ENCODE results near the gene TEDDM1.
"Not testable (repeated sequence)": the region's sequence is repeated elsewhere in the genome, so short reads cannot be mapped to it uniquely, and the experiment has no call there.

TEDDM1 gene, protein sequence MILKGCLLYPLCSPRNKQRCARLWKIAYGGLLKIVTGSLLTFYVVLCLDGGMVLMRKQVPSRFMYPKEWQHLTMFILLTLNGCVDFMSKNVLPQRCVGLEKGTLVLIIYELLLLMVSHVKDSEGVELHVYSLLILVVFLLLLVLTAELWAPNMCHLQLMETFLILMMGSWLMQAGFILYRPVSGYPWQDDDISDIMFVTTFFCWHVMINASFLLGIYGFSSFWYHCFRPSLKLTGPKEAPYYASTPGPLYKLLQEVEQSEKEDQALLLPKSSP

DNA sequence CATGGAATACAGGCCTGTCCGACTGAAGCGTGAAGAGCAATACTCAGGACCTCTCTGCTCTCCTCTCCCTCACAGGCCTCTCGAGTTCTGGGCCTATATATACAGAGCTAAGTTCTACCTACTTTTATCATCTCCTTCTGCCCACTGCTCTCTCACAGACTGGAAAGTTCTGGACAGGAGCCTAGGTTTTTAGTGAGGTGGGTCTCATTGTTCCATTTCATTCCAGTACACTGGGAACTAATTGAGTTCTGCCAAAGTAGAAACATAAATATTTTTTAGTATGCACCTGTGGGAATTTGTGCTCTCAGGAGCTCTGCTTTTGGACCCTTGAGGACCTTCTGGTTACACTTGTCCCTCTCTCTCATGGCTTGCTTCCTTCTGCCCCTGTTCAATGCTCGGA is at the start of gene TEDDM1:
Gene TEDDM1 (minus strand): TSS at position 101 of the 400 bp plus-strand sequence. CDS start 182 bp downstream, outside the sequence.
- no peak for DNase-seq (ENCODE audit: low read depth, low spot score)

DNA sequence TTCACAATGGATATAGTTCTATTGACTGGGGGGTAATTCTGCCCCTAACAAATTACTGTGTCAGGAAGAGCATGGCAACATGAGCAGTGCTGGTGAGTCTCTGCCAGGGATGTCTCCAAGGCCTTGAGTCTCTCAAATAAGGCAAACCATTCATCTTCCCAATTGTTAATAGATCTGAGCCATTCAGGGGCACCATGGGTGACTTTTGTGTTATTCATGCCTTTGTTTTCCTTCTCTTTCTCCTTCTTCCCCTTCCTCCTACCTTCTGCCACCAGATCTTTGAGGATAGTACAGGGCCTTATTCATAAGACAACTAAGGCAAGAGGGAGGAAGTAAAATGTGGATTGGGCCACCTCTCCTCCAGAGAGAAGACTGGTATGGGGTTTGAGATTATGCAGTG is 49.6 kb upstream of the TEDDM1 start, which contains the start of gene RGSL1:
Gene RGSL1 (plus strand): TSS at position 60 of the 400 bp plus-strand sequence. CDS start 20 bp downstream, at position 80.
- DNase-seq (ENCODE audit: low read depth, low spot score): no peak

DNA sequence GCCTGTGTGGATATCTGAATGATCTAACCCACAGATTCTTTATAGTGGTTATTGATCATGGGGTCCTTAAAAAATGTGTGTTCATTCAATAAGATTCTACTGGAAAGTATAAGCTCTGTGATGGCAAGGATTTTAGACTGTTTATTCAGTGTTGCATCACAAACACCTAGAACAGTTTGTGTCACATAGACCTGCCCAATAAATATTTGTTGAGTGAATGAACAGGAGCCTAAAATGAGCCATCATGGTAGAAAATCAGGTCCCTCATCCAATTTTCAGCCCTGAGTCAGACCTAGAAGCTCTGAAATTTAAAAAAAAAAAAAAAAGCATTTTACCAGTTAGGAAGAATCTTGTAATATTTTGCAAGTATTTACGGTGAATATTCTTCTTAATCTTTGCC is 47.2 kb upstream of the TEDDM1 start:
- no peak for DNase-seq (ENCODE audit: low read depth, low spot score)

DNA sequence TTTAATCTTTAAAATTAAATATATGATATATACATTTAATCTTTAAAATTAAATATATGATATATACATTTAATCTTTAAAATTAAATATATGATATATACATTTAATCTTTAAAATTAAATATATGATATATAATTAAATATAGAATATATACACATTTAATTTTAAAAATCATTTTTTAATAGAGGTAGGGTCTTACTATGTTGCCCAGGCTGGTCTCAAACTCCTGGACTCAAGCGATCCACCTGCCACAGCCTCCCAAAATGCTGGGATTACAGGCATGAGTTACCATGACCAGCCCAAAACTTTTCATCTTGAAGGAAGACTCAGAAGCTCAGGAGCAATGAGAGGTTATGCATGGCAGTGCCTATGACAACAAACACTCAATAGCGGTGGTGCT is 46.7 kb upstream of the TEDDM1 start:
- not testable (repeated sequence) for DNase-seq (ENCODE audit: low read depth, low spot score)

DNA sequence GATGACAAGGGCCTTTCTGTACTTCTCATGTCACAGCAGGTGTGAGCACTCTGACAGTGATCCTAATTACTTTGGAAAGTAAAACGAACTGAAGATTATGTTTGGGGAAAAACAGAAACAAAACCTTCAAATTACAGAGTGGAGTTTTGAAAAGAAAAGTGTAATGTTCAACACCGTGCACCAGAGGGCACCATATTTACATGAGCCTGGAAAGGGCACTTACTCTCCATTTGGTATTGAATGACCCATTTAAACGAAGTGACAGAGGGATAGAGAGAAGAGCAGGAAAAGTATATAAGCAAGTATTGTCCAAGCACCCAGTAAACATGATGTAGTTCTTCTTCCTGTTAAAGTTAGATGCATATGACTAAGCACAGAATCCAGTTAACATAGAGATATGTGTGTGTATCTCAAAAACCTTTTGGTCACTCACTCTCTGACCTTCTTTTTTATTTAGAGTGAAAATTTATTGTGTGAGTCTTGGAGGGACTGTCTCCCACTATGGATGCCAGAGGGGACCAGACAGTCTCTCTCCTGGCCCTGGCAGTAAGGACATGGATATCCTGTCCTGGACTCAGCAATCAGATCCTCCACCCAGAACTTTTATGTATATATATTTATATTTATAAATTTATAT is 45.7 kb upstream of the TEDDM1 start:
- DNase-seq (ENCODE audit: low read depth, low spot score): no peak

DNA sequence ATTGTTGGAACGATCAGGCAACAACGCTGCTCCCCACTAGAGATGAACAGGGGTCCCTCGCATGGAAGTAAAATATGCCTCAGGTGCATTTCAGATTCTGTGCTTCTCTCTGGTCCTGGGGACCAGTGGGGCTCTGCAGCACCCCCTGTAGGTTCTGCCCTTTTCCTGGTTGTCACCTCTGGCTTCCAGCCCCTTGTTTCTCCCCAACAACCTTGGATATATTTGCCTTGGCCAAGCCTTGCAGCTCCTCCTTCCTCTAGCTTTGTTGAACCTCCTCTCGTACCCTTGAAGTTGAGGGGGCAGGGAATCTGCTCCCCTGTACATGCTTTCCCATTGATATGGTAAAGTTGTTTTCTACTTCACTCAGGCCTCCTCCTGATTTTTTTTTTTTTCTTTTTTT is 44.0 kb upstream of the TEDDM1 start:
- no peak for DNase-seq (ENCODE audit: low read depth, low spot score)

DNA sequence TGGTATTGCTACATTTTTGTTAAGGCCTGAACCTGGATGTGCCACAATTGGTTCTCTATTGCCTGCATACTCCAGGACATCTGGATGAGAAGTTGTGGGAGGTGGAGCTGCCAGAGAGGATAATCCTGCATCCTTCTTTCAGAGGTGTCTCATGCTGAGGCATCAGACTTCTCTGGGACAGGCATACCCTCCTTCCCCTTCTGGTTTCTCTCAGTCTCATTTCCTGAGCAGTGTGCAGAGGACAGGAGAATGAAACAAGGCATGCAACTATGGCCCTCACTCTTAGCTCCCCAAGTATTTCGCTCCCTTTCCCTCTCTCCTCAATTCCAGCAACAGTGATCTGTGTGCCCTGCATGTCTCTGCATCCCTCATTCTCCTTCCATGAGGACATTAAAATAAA is 41.9 kb upstream of the TEDDM1 start:
- DNase-seq (ENCODE audit: low read depth, low spot score): no peak

DNA sequence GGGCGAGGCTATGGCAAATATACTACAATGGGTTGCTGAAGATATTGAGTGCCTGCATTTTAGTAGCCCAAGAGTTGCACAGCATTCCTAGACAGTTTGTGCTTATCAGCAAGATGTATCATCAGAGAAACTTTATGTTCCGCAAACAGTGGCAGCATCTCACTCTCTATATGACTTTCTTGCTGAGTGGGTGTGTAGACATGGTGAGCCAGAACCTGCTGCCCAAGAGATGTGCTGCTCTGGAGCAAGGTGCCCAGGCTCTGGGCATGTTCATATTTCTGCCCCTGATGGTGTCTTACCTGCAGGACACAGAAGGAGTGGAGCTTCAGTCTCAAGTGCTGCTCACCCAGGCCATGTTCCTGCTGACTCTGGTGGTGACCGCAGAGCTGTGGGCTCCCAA is 41.3 kb upstream of the TEDDM1 start:
- DNase-seq (ENCODE audit: low read depth, low spot score): no peak

DNA sequence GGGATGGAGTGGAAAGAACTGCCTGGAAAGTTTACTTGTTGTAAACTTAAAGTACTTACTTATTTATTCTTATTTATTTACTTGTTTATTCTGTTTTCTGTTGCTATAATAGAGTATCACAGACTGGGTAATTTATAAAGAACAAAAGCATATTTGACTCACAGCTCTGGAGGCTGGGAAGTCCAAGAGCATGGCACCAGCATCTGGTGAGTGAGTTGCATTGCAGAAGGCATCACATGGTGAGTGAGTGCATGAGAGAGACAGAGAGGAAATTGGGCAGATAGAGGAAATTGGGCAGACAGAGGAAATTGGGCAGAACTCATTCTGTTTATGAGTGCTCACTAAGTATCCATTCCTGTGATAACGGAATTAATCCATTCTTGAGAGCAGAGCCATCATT is 37.9 kb upstream of the TEDDM1 start:
- DNase-seq (ENCODE audit: low read depth, low spot score): no peak

DNA sequence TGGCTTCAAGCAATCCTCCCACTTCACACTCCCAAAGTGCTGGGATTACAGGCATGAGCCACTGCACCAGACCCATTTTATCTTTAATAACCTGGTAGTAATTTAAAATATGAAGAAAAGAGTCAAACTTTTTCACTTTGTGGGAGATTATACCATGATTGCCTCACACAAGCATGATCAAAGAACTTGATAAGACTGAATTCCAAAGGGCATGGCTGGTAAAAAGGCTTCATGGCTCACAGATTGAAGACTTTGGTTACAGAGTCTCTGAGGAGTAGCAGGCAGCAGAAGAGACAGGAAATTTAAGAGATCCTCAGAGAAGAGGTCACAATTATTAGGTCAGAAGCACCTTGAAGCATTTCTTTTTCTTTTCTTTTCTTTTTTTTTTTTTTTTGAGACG is 33.1 kb upstream of the TEDDM1 start:
- DNase-seq (ENCODE audit: low read depth, low spot score): no peak

DNA sequence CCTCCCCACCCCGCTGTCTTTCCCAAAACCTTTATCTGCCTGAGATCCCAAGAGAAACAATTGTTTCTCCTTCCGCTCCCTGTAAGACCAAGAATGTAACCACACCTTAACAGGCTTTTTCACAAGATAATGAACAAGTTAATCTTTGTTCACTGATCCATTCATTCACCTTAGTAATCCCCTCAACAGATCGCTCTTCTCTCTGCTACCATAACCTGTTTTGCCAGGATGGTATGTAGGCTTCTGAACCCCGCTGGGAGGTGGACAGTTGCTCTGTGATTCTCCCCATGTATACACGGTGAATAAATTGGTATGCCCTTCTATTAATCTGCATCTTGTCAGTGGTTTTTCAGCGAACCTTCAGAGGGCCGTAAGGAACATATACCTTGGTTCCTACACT is 30.8 kb upstream of the TEDDM1 start:
- DNase-seq (ENCODE audit: low read depth, low spot score): no peak

DNA sequence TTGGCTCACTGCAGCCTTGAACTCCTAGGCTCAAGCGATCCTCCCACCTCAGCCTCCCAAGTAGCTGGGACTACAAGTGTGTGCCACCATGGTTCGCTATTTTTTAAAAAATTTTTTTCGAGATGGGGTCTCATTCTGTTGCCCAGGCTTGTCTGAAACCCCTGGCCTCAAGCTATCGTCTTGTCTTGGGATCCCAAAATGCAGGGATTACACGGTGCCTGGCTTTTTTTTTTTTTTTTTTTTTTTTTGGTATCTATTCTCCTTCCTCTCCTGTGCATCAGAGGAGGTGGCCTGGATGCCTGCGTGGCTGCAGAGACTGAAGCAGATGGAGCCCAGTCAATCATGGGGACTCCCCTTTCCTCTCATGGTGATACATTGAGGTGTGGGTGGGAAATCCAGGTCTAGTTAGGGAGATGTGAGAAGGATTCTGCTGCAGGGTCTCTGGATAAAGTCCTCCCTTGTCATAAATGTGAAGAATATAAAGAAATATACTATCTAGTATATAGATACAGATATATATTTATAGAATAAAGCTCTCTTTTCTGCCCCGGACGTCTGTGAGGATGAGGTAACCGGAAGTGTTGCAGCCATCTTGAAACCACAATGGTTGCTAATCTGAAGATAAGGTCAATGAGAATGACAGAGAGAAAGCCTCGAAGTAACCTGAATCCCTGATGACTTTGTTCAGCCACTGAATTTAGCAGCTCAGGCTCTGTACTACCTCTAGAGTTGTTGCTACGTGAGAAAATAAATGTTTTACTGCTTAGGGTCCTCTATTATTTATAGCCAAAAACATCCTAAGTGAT is 30.0 kb upstream of the TEDDM1 start:
- no peak for DNase-seq (ENCODE audit: low read depth, low spot score)

DNA sequence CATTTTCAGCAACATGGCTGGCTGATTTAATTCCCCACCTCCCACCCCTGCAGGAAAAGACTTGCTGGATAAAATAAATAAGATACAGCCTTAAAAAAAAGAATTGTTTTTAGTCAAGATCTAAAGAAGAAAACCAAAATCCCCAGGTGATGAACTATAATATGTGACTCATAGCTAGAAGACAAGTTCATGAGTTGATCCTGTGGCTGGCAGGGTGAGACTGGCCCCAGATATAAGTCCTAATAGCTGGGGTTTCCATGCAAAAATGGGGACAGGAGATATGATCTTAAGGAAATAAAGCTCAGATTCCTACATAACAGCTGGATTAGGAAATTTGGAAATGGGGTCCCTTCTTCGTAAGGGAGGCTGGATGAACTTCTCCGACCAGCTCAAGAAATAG is 27.6 kb upstream of the TEDDM1 start:
- DNase-seq (ENCODE audit: low read depth, low spot score): no peak

DNA sequence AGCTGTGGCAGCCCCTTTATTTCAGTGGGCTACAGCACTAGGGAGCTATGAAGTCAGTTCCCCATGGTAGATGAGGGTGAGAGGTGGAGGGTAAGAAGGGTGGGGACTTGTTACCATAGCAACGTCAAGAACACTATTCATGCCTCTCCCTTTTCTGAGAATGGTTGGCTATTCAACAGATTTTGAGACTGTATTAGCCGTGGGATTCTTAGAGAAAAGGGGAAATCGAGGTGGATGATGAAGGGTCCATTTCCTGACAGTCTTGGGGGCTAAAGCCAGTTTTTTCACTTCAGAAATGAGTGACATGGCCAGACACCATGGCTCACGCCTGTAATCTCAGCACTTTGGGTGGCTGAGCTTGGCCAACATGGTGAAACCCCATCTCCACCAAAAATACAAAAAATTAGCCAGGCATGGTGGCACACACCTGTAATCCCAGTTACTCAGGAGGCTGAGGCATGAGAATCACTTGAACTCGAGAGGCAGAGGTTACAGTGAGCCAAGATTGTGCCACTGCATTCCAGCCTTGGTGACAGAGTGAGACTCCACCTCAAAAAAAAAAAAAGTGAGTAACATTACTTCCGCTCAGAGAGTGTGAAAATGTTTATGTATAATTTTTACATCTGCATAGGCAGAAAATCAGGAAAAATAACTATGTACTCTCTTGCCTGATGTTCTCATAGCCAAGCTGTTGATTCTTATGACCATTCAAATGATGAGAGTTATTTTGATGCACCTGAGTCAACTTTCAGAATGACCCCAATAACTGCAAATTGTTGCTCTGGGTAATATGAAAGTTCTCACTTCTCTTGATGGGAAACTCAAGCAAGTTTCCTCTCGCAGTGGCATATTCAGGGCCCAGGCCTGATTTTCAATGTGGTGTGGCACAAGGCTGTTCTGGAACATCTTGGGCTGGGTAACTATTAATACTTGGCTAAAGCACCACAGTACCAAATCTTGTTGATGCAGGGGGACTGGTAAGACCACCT is 26.3 kb upstream of the TEDDM1 start:
- no peak for DNase-seq (ENCODE audit: low read depth, low spot score)

DNA sequence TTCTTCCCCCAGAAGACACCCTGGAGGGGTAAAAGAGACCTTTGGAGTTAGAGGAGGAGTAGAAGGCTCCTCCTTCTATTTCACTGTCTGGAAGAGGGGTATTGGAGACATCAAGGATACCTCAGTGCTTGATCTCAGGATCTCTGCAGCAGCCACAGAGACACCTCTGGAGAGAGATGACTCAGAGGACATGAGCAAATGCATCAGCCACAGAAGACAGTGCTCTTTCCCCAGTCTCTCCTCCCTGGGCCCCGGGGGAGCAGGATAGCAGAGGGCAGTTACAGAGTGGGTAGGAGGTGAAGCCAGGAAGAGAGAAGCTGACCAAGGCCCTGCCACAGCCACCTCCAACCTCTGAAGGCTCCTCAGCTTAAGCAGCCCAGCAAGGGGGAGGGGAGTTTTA is 15.3 kb upstream of the TEDDM1 start:
- no peak for DNase-seq (ENCODE audit: low read depth, low spot score)

DNA sequence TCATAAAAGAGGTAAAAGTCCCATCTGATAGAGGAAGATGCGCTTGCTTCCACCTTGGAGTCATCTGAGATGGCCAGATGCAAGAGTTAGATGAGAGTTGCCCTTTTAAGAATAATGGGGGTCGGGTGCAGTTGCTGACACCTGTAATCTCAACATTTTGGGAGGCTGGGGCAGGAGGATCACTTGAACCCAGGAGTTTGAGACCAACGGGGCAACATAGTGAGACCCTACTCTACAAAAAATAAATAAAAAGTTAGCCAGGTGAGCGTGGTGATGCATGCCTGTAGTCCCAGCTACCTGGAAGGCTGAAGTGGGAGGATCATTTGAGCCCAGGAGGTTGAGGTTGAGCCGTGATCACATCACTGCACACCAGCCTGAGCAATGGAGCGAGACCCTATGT is 13.5 kb upstream of the TEDDM1 start:
- no peak for DNase-seq (ENCODE audit: low read depth, low spot score)

DNA sequence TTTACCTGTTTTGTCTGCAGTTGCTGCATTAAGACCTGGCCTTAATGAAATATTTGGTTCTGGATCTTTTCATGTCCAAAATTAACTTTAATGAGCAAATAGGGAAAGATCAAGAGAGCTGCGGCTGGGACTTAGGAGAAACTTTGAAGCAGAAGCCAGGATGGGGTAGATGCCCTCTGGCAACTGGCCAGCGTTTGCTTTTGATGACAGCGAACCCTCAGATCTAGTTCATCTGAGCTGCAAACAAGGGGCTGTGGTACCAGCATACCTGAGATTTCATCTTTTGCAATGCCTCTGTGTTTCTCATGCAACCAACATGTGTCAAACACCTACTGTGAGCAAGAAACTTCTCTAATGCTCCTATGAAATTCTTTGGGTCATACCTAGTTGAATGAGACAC is 13.0 kb upstream of the TEDDM1 start:
- DNase-seq (ENCODE audit: low read depth, low spot score): no peak

DNA sequence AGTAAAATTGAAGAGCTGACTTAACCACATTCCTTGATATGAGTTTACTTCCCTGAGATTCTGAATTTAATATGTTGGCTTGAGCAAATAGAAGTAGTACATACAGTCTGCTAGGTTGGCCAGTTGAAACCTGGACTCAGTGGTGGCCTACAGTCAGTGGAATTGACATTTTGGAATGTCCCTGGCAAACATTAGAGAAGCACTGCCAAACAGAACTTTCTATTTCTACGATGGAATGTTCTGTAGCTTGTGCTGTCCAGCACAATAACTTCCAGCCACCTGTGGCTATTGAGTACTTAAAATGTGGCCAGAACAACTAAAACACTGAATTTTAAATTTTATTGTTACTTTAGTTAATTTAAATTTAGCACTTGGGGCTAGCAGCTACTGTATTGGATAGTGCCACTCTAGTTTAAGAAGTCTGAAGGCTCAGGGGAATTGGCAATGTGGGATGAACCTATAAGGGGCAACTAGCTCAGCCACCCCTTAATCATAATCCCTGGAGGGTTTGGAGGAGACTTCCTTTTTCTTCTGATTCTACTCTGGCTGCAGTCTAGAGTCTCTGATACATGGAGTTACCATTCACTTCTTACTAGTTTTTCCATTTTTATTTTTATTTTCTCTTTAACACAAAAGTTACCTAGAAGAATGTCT is 10.3 kb upstream of the TEDDM1 start:
- DNase-seq (ENCODE audit: low read depth, low spot score): no peak

DNA sequence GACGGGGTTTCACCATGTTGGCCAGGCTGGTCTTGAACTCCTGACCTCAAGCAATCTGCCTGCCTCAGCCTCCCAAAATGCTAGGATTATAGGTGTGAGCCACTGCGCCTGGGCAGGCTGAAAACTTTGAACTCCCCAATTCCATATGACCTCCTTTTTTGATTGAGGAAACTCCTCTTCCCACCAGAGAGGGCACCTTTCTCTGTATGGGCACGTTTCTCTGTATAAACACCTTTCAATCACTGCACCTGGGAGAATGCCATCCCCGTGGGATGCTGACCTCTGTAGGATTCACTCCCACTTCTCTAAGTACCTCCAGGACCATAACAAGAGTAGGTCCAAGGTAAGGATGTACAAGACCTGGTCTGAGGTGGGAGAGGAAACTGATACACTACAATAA is 9.7 kb upstream of the TEDDM1 start:
- DNase-seq (ENCODE audit: low read depth, low spot score): no peak

DNA sequence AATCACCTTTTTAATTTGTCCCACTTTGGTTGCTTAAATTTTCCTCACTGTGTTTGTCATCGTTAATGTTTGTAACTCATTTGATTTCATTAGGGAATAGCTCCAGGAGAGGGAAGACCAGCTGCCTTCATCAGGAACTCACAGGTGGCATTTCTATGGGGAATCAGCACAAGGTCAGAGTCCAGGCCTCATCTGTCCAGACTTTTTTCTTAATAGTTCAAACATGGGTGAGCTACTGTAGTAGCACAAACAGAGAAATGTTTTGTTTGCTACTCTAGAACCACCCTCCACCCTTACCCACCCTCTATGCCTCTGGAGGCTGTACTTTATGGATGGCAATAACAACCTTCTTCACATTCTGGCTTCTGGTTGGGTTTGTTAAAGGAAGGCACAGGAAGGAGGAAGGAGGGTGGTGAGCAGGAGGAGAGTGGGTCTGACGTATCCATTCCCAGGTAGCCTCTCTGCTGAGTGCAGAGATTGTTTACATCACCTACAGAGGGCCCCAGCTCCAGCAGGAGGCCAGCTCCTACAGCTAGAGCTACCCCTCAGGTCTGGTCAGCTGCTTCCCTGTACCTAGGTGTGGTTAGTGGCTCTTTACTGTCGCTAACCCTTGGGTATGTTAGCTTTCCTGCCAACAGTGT is 8.1 kb upstream of the TEDDM1 start:
- no peak for DNase-seq (ENCODE audit: low read depth, low spot score)

Data from activated naive CD8-positive, alpha-beta T cell treated with anti-CD3 and anti-CD28 coated beads, Interleukin-2, amount 50 U/mL, for 16 hours (primary cell).